Osteoblast (primary cell): Measurements from ENCODE around the gene TCF25. TPM values are rescaled to one million over a fixed set of nuclear protein-coding genes. Genes with fewer than 3 reads are reported as not detected.

Source experiments
- DNase-seq: peaks from one replicate; pipeline ENCODE4 v3.0.0; 2011; ENCODE audit warnings: low spot score, mixed read lengths; ENCODE audit not compliant: insufficient read length; ENCODE audit errors: missing footprints
- H2AFZ ChIP-seq: 2 replicates; pipeline ENCODE4 v1.6.0; 2011; ENCODE audit warnings: mild to moderate bottlenecking, low read length
- H3K27ac ChIP-seq: 2 replicates; pipeline ENCODE4 v1.5.1; 2011; ENCODE audit warnings: mild to moderate bottlenecking, low read depth, low read length, moderate library complexity
- H3K27me3 ChIP-seq: 2 replicates; pipeline ENCODE4 v1.6.0; 2012; ENCODE audit warnings: mild to moderate bottlenecking, control low read depth, inconsistent platforms, low read length, moderate library complexity; ENCODE audit not compliant: insufficient read depth
- H3K36me3 ChIP-seq: 2 replicates; pipeline ENCODE4 v1.5.1; 2011; ENCODE audit warnings: mild to moderate bottlenecking, low read length, control low read depth, moderate library complexity; ENCODE audit not compliant: insufficient read depth
- H3K4me1 ChIP-seq: 2 replicates; pipeline ENCODE4 v1.5.1; 2011; ENCODE audit warnings: mild to moderate bottlenecking, low read length, control low read depth, moderate library complexity; ENCODE audit not compliant: insufficient read depth
- H3K4me2 ChIP-seq: 2 replicates; pipeline ENCODE4 v1.6.0; 2011; ENCODE audit warnings: mild to moderate bottlenecking, low read length; ENCODE audit not compliant: insufficient read depth
- H3K4me3 ChIP-seq: fragments of 200-600 bp; sonication (generic); 3 replicates; pipeline ENCODE4 v1.5.1; 2012; ENCODE audit warnings: mild to moderate bottlenecking, low read length, inconsistent platforms; ENCODE audit not compliant: insufficient read depth
- H3K79me2 ChIP-seq: 2 replicates; pipeline ENCODE4 v1.6.0; 2012; ENCODE audit warnings: mild to moderate bottlenecking, low read length, control low read depth, inconsistent platforms; ENCODE audit not compliant: insufficient read depth
- H3K9me3 ChIP-seq: 2 replicates; pipeline ENCODE4 v1.5.1; 2011; ENCODE audit warnings: low read depth, low read length, control low read depth
- H4K20me1 ChIP-seq: 2 replicates; pipeline ENCODE4 v1.6.0; 2012; ENCODE audit warnings: mild to moderate bottlenecking, low read length, control low read depth; ENCODE audit not compliant: insufficient read depth
- total RNA-seq: library from RNA; depleted of rRNA; stranded (reverse); fragments of >200 nt; gene quantifications from 2 replicates; pipeline ENCODE4 v1.2.3, GENCODE V29; 2012
- TF ChIP-seq, protein P1 (sequence below): IDR thresholded peaks from 2 replicates; pipeline ENCODE4 v1.5.1; 2011; ENCODE audit warnings: mild to moderate bottlenecking, low read depth, low read length, moderate library complexity; ENCODE audit errors: extremely low read depth

Gene TCF25
- total RNA-seq, 1 donor = 230 TPM

- Histone ChIP-seq H3K9me3 (no peaks in the 10 kb centered on the region), H3K27me3 (no peaks in the 10 kb centered on the region), H2AFZ (no peak overlapping the region), H3K27ac (no peak overlapping the region), H3K79me2 (peaks cover 22% of the 10 kb centered on the region), H3K4me3 (no peak overlapping the region), H4K20me1 (no peaks in the 10 kb centered on the region), H3K4me2 (no peak overlapping the region), H3K4me1 (peaks cover 10% of the 10 kb centered on the region), H3K36me3 (no peaks in the 10 kb centered on the region)
- DNase-seq = no peak
- TF ChIP-seq, protein P1, sequence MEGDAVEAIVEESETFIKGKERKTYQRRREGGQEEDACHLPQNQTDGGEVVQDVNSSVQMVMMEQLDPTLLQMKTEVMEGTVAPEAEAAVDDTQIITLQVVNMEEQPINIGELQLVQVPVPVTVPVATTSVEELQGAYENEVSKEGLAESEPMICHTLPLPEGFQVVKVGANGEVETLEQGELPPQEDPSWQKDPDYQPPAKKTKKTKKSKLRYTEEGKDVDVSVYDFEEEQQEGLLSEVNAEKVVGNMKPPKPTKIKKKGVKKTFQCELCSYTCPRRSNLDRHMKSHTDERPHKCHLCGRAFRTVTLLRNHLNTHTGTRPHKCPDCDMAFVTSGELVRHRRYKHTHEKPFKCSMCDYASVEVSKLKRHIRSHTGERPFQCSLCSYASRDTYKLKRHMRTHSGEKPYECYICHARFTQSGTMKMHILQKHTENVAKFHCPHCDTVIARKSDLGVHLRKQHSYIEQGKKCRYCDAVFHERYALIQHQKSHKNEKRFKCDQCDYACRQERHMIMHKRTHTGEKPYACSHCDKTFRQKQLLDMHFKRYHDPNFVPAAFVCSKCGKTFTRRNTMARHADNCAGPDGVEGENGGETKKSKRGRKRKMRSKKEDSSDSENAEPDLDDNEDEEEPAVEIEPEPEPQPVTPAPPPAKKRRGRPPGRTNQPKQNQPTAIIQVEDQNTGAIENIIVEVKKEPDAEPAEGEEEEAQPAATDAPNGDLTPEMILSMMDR = no peak
These were observed 73.1 kb downstream of the TCF25 start for GRCh38 chr16:89946515-89946914.

GRCh38 chr16:89949121-89949742 lies 75.8 kb downstream of the TCF25 start:
- Histone ChIP-seq H2AFZ (no peak overlapping the region), H3K9me3 (no peaks in the 10 kb centered on the region), H3K4me2 (peak overlapping the region; percentile 86), H3K4me1 (peaks cover 10% of the 10 kb centered on the region), H3K27ac (no peak overlapping the region), H3K27me3 (no peaks in the 10 kb centered on the region), H4K20me1 (peaks cover 11% of the 10 kb centered on the region), H3K36me3 (no peaks in the 10 kb centered on the region), H3K4me3 (peak overlapping the region; percentile 76), H3K79me2 (peaks cover 44% of the 10 kb centered on the region)
- TF ChIP-seq, protein P1 = no peak
- peak; percentile 91 for DNase-seq

GRCh38 chr16:89949756-89950155 lies 76.4 kb downstream of the TCF25 start:
- H3K27ac ChIP-seq = no peak overlapping the region
- peaks cover 10% of the 10 kb centered on the region for H3K4me1 ChIP-seq
- peak overlapping the region; percentile 86 for H3K4me2 ChIP-seq
- DNase-seq = peak; percentile 77
- H3K4me3 ChIP-seq = peak overlapping the region; percentile 76
- no peak overlapping the region for H2AFZ ChIP-seq
- no peaks in the 10 kb centered on the region for H3K27me3 ChIP-seq
- H4K20me1 ChIP-seq = peaks cover 14% of the 10 kb centered on the region
- no peaks in the 10 kb centered on the region for H3K36me3 ChIP-seq
- TF ChIP-seq, protein P1 = no peak
- H3K79me2 ChIP-seq = peaks cover 49% of the 10 kb centered on the region
- H3K9me3 ChIP-seq = no peaks in the 10 kb centered on the region

DNA sequence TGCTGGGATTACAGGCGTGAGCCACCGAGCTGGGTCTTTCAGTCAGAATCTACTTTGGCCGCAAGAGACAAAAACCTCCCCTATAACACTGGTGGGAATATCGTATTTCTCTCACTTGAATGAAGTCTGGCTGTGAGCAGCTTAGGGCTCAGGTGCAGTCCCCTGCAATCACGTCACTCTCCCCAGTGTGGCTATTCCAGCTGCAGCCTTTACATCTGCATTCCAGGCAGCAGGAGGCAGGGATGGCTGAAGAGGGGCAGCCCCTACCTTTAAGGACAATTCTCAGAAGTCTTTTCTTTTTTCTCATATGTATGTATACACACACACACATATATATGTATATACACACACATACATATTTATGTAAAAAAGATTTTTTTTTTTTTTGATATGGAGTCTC lies 78.1 kb downstream of the TCF25 start:
- no peak for DNase-seq
- Histone ChIP-seq H3K4me3 (no peak overlapping the region), H3K79me2 (peaks cover 52% of the 10 kb centered on the region), H3K27me3 (no peaks in the 10 kb centered on the region), H2AFZ (no peak overlapping the region), H3K4me1 (peaks cover 10% of the 10 kb centered on the region), H3K9me3 (no peaks in the 10 kb centered on the region), H3K36me3 (no peaks in the 10 kb centered on the region), H3K27ac (no peak overlapping the region), H4K20me1 (peaks cover 14% of the 10 kb centered on the region), H3K4me2 (no peak overlapping the region)
- TF ChIP-seq, protein P1 = no peak
